ENCODE results near the gene IFT122.
"Not testable (repeated sequence)": the region's sequence is repeated elsewhere in the genome, so short reads cannot be mapped to it uniquely, and the experiment has no call there.

Gene IFT122

GRCh38 chr3:129490273-129490675 lies 50.2 kb downstream of the IFT122 start:
- peak overlapping the region; percentile 85 for H2BK120ac ChIP-seq (ENCODE audit: insufficient read depth, low read length, poor library complexity)
- H2AK5ac ChIP-seq (ENCODE audit: low read length) = peak overlapping the region; percentile 86
- no peak overlapping the region for H3K9ac ChIP-seq (ENCODE audit: low read length)
- peak overlapping the region; percentile 95 for H4K91ac ChIP-seq (ENCODE audit: low read depth, low read length)
- H2AFZ ChIP-seq (ENCODE audit: insufficient read depth, low read length, poor library complexity) = peak overlapping the region; percentile 50
- peak overlapping the region; percentile 82 for H4K12ac ChIP-seq (ENCODE audit: low read depth, low read length)
- peak overlapping the region; percentile 66 for H3K27ac ChIP-seq (ENCODE audit: low read depth, low read length)
- peaks cover 45% of the 10 kb centered on the region for H3K79me1 ChIP-seq (ENCODE audit: low read length)
- WGBS (ENCODE audit: extremely low coverage, insufficient coverage, insufficient read length) = no CpG with 5 or more reads among the region's 5 CpGs
- H2BK12ac ChIP-seq (ENCODE audit: low read length) = peak overlapping the region; percentile 94
- peaks cover 10% of the 10 kb centered on the region for H3K79me2 ChIP-seq (ENCODE audit: control insufficient read depth, insufficient read depth, low read length, poor library complexity)
- no peak overlapping the region for H3K4me2 ChIP-seq (ENCODE audit: low read length)
- no peaks in the 10 kb centered on the region for H3K27me3 ChIP-seq (ENCODE audit: insufficient read depth, low read length)
- H3K14ac ChIP-seq (ENCODE audit: low read length) = peak overlapping the region; percentile 75
- no peak overlapping the region for H3K23ac ChIP-seq (ENCODE audit: low read length)
- peaks cover 2 to 8% of the 10 kb centered on the region in 2 experiments for H3K36me3 ChIP-seq (ENCODE audit: control insufficient read depth in 1 of 2, insufficient read depth in 2 of 2, low read length in 2 of 2)
- H3K18ac ChIP-seq (ENCODE audit: low read length) = peak overlapping the region; percentile 51
- no peak overlapping the region for H3K4me3 ChIP-seq (ENCODE audit: low read depth, low read length)
- H3K4me1 ChIP-seq (ENCODE audit: control insufficient read depth in 1 of 2, insufficient read depth in 2 of 2, low read length in 2 of 2) = peaks cover 32 to 37% of the 10 kb centered on the region in 2 experiments
- peak overlapping the region; percentile 78 for H4K8ac ChIP-seq (ENCODE audit: low read depth, low read length)
- no peaks in the 10 kb centered on the region for H3K9me3 ChIP-seq (ENCODE audit: insufficient read depth, low read depth, low read length)
- peak; percentile 93 for DNase-seq
- H3K4ac ChIP-seq (ENCODE audit: low read depth, low read length) = peak overlapping the region; percentile 50
- H2BK5ac ChIP-seq (ENCODE audit: low read depth, low read length, poor library complexity) = peak overlapping the region; percentile 65

- H3K9ac ChIP-seq (ENCODE audit: low read length); H4K12ac ChIP-seq (ENCODE audit: low read depth, low read length); H2AFZ ChIP-seq (ENCODE audit: insufficient read depth, low read length, poor library complexity); H3K27me3 ChIP-seq (ENCODE audit: insufficient read depth, low read length); H3K4ac ChIP-seq (ENCODE audit: low read depth, low read length); H2BK5ac ChIP-seq (ENCODE audit: low read depth, low read length, poor library complexity); H3K36me3 ChIP-seq (ENCODE audit: control insufficient read depth in 1 of 2, insufficient read depth in 2 of 2, low read length in 2 of 2); H3K4me2 ChIP-seq (ENCODE audit: low read length); H3K9me3 ChIP-seq (ENCODE audit: insufficient read depth, low read depth, low read length); H3K23ac ChIP-seq (ENCODE audit: low read length); H3K4me3 ChIP-seq (ENCODE audit: low read depth, low read length); DNase-seq: not testable (repeated sequence)
- peak overlapping the region; percentile 78 for H4K8ac ChIP-seq (ENCODE audit: low read depth, low read length)
- H3K27ac ChIP-seq (ENCODE audit: low read depth, low read length) = peak overlapping the region; percentile 66
- H3K4me1 ChIP-seq (ENCODE audit: control insufficient read depth in 1 of 2, insufficient read depth in 2 of 2, low read length in 2 of 2) = peaks cover 35 to 37% of the 10 kb centered on the region in 2 experiments
- peaks cover 44% of the 10 kb centered on the region for H3K79me1 ChIP-seq (ENCODE audit: low read length)
- H3K18ac ChIP-seq (ENCODE audit: low read length) = peak overlapping the region; percentile 51
- H4K91ac ChIP-seq (ENCODE audit: low read depth, low read length) = peak overlapping the region; percentile 95
- WGBS (ENCODE audit: extremely low coverage, insufficient coverage, insufficient read length) = no CpG with 5 or more reads among the region's 4 CpGs
- H3K79me2 ChIP-seq (ENCODE audit: control insufficient read depth, insufficient read depth, low read length, poor library complexity) = peaks cover 13% of the 10 kb centered on the region
- peak overlapping the region; percentile 75 for H3K14ac ChIP-seq (ENCODE audit: low read length)
- peak overlapping the region; percentile 94 for H2BK12ac ChIP-seq (ENCODE audit: low read length)
- peak overlapping the region; percentile 85 for H2BK120ac ChIP-seq (ENCODE audit: insufficient read depth, low read length, poor library complexity)
- H2AK5ac ChIP-seq (ENCODE audit: low read length) = peak overlapping the region; percentile 86
Observed at GRCh38 chr3:129491077-129491476, 51.1 kb downstream of the IFT122 start.

- Histone ChIP-seq H3K4me2 (ENCODE audit: low read length) (no peak overlapping the region), H3K79me1 (ENCODE audit: low read length) (peaks cover 38% of the 10 kb centered on the region), H3K4ac (ENCODE audit: low read depth, low read length) (no peak overlapping the region), H3K9me3 (ENCODE audit: insufficient read depth, low read depth, low read length) (no peaks in the 10 kb centered on the region), H3K14ac (ENCODE audit: low read length) (peak overlapping the region; percentile 72), H4K12ac (ENCODE audit: low read depth, low read length) (no peak overlapping the region), H3K27me3 (ENCODE audit: insufficient read depth, low read length) (no peaks in the 10 kb centered on the region), H3K27ac (ENCODE audit: low read depth, low read length) (no peak overlapping the region), H3K36me3 (ENCODE audit: control insufficient read depth in 1 of 2, insufficient read depth in 2 of 2, low read length in 2 of 2) (peaks cover 5 to 8% of the 10 kb centered on the region in 2 experiments), H3K18ac (ENCODE audit: low read length) (no peak overlapping the region), H4K8ac (ENCODE audit: low read depth, low read length) (no peak overlapping the region), H2BK12ac (ENCODE audit: low read length) (peak overlapping the region; percentile 3), H2AFZ (ENCODE audit: insufficient read depth, low read length, poor library complexity) (no peak overlapping the region), H4K91ac (ENCODE audit: low read depth, low read length) (peak overlapping the region; percentile 77), H2BK120ac (ENCODE audit: insufficient read depth, low read length, poor library complexity) (no peak overlapping the region), H2BK5ac (ENCODE audit: low read depth, low read length, poor library complexity) (no peak overlapping the region), H3K4me1 (ENCODE audit: control insufficient read depth in 1 of 2, insufficient read depth in 2 of 2, low read length in 2 of 2) (peaks cover 31 to 35% of the 10 kb centered on the region in 2 experiments), H2AK5ac (ENCODE audit: low read length) (peak overlapping the region; percentile 2), H3K79me2 (ENCODE audit: control insufficient read depth, insufficient read depth, low read length, poor library complexity) (peaks cover 10% of the 10 kb centered on the region), H3K4me3 (ENCODE audit: low read depth, low read length) (no peak overlapping the region), H3K9ac (ENCODE audit: low read length) (no peak overlapping the region), H3K23ac (ENCODE audit: low read length) (no peak overlapping the region)
- no CpG with 5 or more reads among the region's 9 CpGs for WGBS (ENCODE audit: extremely low coverage, insufficient coverage, insufficient read length)
- DNase-seq = no peak
Observed at GRCh38 chr3:129491794-129492193, 51.8 kb downstream of the IFT122 start.

- no peak overlapping the region for H2AFZ ChIP-seq (ENCODE audit: insufficient read depth, low read length, poor library complexity)
- H3K4me1 ChIP-seq (ENCODE audit: control insufficient read depth in 1 of 2, insufficient read depth in 2 of 2, low read length in 2 of 2) = peaks cover 24 to 26% of the 10 kb centered on the region in 2 experiments
- no peak overlapping the region for H3K4me2 ChIP-seq (ENCODE audit: low read length)
- no peak overlapping the region for H4K12ac ChIP-seq (ENCODE audit: low read depth, low read length)
- H3K14ac ChIP-seq (ENCODE audit: low read length) = no peak overlapping the region
- H3K36me3 ChIP-seq (ENCODE audit: control insufficient read depth in 1 of 2, insufficient read depth in 2 of 2, low read length in 2 of 2) = peaks cover 8 to 9% of the 10 kb centered on the region in 2 experiments
- no peak overlapping the region for H3K18ac ChIP-seq (ENCODE audit: low read length)
- H4K8ac ChIP-seq (ENCODE audit: low read depth, low read length) = no peak overlapping the region
- DNase-seq = no peak
- no peak overlapping the region for H2BK120ac ChIP-seq (ENCODE audit: insufficient read depth, low read length, poor library complexity)
- no peak overlapping the region for H3K27ac ChIP-seq (ENCODE audit: low read depth, low read length)
- peaks cover 9% of the 10 kb centered on the region for H3K79me2 ChIP-seq (ENCODE audit: control insufficient read depth, insufficient read depth, low read length, poor library complexity)
- H4K91ac ChIP-seq (ENCODE audit: low read depth, low read length) = no peak overlapping the region
- H3K9ac ChIP-seq (ENCODE audit: low read length) = no peak overlapping the region
- peaks cover 29% of the 10 kb centered on the region for H3K79me1 ChIP-seq (ENCODE audit: low read length)
- H2BK12ac ChIP-seq (ENCODE audit: low read length) = peak overlapping the region; percentile 85
- no peak overlapping the region for H3K23ac ChIP-seq (ENCODE audit: low read length)
- H2BK5ac ChIP-seq (ENCODE audit: low read depth, low read length, poor library complexity) = no peak overlapping the region
- H3K4ac ChIP-seq (ENCODE audit: low read depth, low read length) = no peak overlapping the region
- no peak overlapping the region for H3K4me3 ChIP-seq (ENCODE audit: low read depth, low read length)
- no peak overlapping the region for H2AK5ac ChIP-seq (ENCODE audit: low read length)
- H3K27me3 ChIP-seq (ENCODE audit: insufficient read depth, low read length) = no peaks in the 10 kb centered on the region
- WGBS (ENCODE audit: extremely low coverage, insufficient coverage, insufficient read length) = no CpG with 5 or more reads among the region's 4 CpGs
- no peaks in the 10 kb centered on the region for H3K9me3 ChIP-seq (ENCODE audit: insufficient read depth, low read depth, low read length)
Observed at GRCh38 chr3:129492691-129493090, 52.7 kb downstream of the IFT122 start.

Measured in trophoblast cell (in vitro differentiated cells and primary cell).